Activated CD8-positive, alpha-beta T cell treated with anti-CD3 and anti-CD28 coated beads, Interleukin-2, amount 10 ng/mL, durations not matched to agents 7 days and 5 days (primary cell): Measurements from ENCODE around the gene HABP4. TPM values are rescaled to one million over a fixed set of nuclear protein-coding genes. Genes with fewer than 3 reads are reported as not detected.

Source experiments
- ATAC-seq: fragments of 150-1000 bp; cut with Tn5 transposase; one replicate; pipeline ENCODE4 v1.10.0; 2021; ENCODE audit warnings: moderate library complexity
- CTCF ChIA-PET: fragments of 350-600 bp; sonication (Branson Sonifier 250); formaldehyde crosslinking; loops from one replicate; lab custom pipeline; 2021; ENCODE audit warnings: antibody characterized with exemption; lab: Charles Lee
- POLR2A ChIA-PET: fragments of 350-600 bp; sonication (Branson Sonifier 250); formaldehyde crosslinking; loops from one replicate; lab custom pipeline; 2021; ENCODE audit warnings: antibody characterized with exemption; lab: Charles Lee
- DNase-seq: peaks from one replicate; pipeline ENCODE4 v3.0.0-alpha.2; 2020
- H3K27ac Mint-ChIP-seq: one replicate; pipeline ENCODE4 v1.8.0; 2021; ENCODE audit warnings: mild to moderate bottlenecking, mixed read lengths
- H3K27me3 Mint-ChIP-seq: one replicate; pipeline ENCODE4 v1.8.0; 2021; ENCODE audit warnings: low read depth, mixed read lengths
- H3K36me3 Mint-ChIP-seq: one replicate; pipeline ENCODE4 v1.8.0; 2021; ENCODE audit warnings: low read depth, mixed read lengths
- H3K4me1 Mint-ChIP-seq: one replicate; pipeline ENCODE4 v1.8.0; 2021; ENCODE audit warnings: low read depth, mixed read lengths
- H3K4me3 Mint-ChIP-seq: one replicate; pipeline ENCODE4 v1.8.0; 2021; ENCODE audit warnings: mild to moderate bottlenecking, mixed read lengths
- H3K9me3 Mint-ChIP-seq: one replicate; pipeline ENCODE4 v1.8.0; 2022; ENCODE audit warnings: mixed read lengths; ENCODE audit not compliant: insufficient read depth
- total RNA-seq, 2 experiments: library from RNA; stranded (reverse); gene quantifications; one replicate each; pipeline ENCODE4 v1.2.3, GENCODE V29; 2021

HABP4 gene
- total RNA-seq, 2 experiments from 2014 or later: 4.1 to 5.0 TPM

- Mint-ChIP-seq H3K27ac (no peak overlapping the region), H3K36me3 (no peaks in the 10 kb centered on the region), H3K4me3 (no peak overlapping the region), H3K27me3 (peaks cover 5% of the 10 kb centered on the region), H3K4me1 (peaks cover 2% of the 10 kb centered on the region), H3K9me3 (no peaks in the 10 kb centered on the region)
- DNase-seq: no peak
- POLR2A ChIA-PET: interaction anchor here (0.5 kb wide), 1 partner anchor 182 kb away, joined by 3 read pairs; no protein-coding TSS in a partner anchor
- ATAC-seq: no peak
- CTCF ChIA-PET: interaction anchor here (1.6 kb wide), 1 partner anchor 17 kb away, joined by 4 read pairs; no protein-coding TSS in a partner anchor
Measured at GRCh38 chr9:96514800-96515158, 64.8 kb downstream of the HABP4 start.

- H3K9me3 Mint-ChIP-seq: no peaks in the 10 kb centered on the region
- POLR2A ChIA-PET: no interaction called here
- no peaks in the 10 kb centered on the region for H3K36me3 Mint-ChIP-seq
- no peak overlapping the region for H3K4me3 Mint-ChIP-seq
- DNase-seq: no peak
- H3K27me3 Mint-ChIP-seq: peaks cover 5% of the 10 kb centered on the region
- H3K27ac Mint-ChIP-seq: no peak overlapping the region
- no peak for ATAC-seq
- no peaks in the 10 kb centered on the region for H3K4me1 Mint-ChIP-seq
- CTCF ChIA-PET: interaction anchor here (1.6 kb wide), 1 partner anchor 18 kb away, joined by 4 read pairs; no protein-coding TSS in a partner anchor
Measured at GRCh38 chr9:96515621-96516470, 65.9 kb downstream of the HABP4 start.

- Mint-ChIP-seq H3K27me3 (peaks cover 4% of the 10 kb centered on the region), H3K36me3 (no peaks in the 10 kb centered on the region), H3K9me3 (no peaks in the 10 kb centered on the region), H3K27ac (no peak overlapping the region), H3K4me3 (no peak overlapping the region), H3K4me1 (peaks cover 6% of the 10 kb centered on the region)
- CTCF ChIA-PET: no interaction called here
- POLR2A ChIA-PET: no interaction called here
- no peak for ATAC-seq
- no peak for DNase-seq
Measured at GRCh38 chr9:96519095-96519494, 69.1 kb downstream of the HABP4 start.

- DNase-seq (no peak), ATAC-seq (no peak)
- H3K9me3 Mint-ChIP-seq: no peaks in the 10 kb centered on the region
- peaks cover 6% of the 10 kb centered on the region for H3K4me1 Mint-ChIP-seq
- H3K4me3 Mint-ChIP-seq: no peak overlapping the region
- peaks cover 2% of the 10 kb centered on the region for H3K27me3 Mint-ChIP-seq
- no peak overlapping the region for H3K27ac Mint-ChIP-seq
- ChIA-PET CTCF (no interaction called here), POLR2A (no interaction called here)
- no peaks in the 10 kb centered on the region for H3K36me3 Mint-ChIP-seq
Measured at GRCh38 chr9:96519787-96520186, 69.8 kb downstream of the HABP4 start.

- Mint-ChIP-seq H3K27me3 (no peaks in the 10 kb centered on the region), H3K27ac (no peak overlapping the region), H3K36me3 (no peaks in the 10 kb centered on the region), H3K4me3 (no peak overlapping the region), H3K9me3 (no peaks in the 10 kb centered on the region), H3K4me1 (peaks cover 6% of the 10 kb centered on the region)
- ATAC-seq: no peak
- DNase-seq: no peak
- ChIA-PET POLR2A (no interaction called here), CTCF (interaction anchor here (1.1 to 1.7 kb wide), 3 partner anchors 11 to 44 kb away, joined by 3 to 5 read pairs (median 4); no protein-coding TSS in a partner anchor)
Measured at GRCh38 chr9:96522366-96522765, 72.4 kb downstream of the HABP4 start.

- H3K36me3 Mint-ChIP-seq: no peaks in the 10 kb centered on the region
- no peaks in the 10 kb centered on the region for H3K27me3 Mint-ChIP-seq
- no peak overlapping the region for H3K27ac Mint-ChIP-seq
- H3K4me3 Mint-ChIP-seq: no peak overlapping the region
- peaks cover 6% of the 10 kb centered on the region for H3K4me1 Mint-ChIP-seq
- no peak for DNase-seq
- POLR2A ChIA-PET: no interaction called here
- no peaks in the 10 kb centered on the region for H3K9me3 Mint-ChIP-seq
- no peak for ATAC-seq
- CTCF ChIA-PET: interaction anchor here (1.5 to 1.7 kb wide), 2 partner anchors 14 to 43 kb away, joined by 4 to 5 read pairs; no protein-coding TSS in a partner anchor
Measured at GRCh38 chr9:96523374-96523773, 73.4 kb downstream of the HABP4 start.

GRCh38 chr9:96524045-96524444 is 74.1 kb downstream of the HABP4 start:
- CTCF ChIA-PET: no interaction called here
- Mint-ChIP-seq H3K36me3 (no peaks in the 10 kb centered on the region), H3K4me3 (no peak overlapping the region), H3K9me3 (no peaks in the 10 kb centered on the region), H3K27me3 (no peaks in the 10 kb centered on the region), H3K4me1 (peaks cover 6% of the 10 kb centered on the region), H3K27ac (no peak overlapping the region)
- DNase-seq (no peak), ATAC-seq (no peak)
- POLR2A ChIA-PET: no interaction called here

GRCh38 chr9:96524764-96525163 is 74.8 kb downstream of the HABP4 start:
- DNase-seq (no peak), ATAC-seq (no peak)
- no peaks in the 10 kb centered on the region for H3K27me3 Mint-ChIP-seq
- no peaks in the 10 kb centered on the region for H3K36me3 Mint-ChIP-seq
- ChIA-PET POLR2A (no interaction called here), CTCF (no interaction called here)
- H3K27ac Mint-ChIP-seq: no peak overlapping the region
- H3K9me3 Mint-ChIP-seq: no peaks in the 10 kb centered on the region
- peaks cover 6% of the 10 kb centered on the region for H3K4me1 Mint-ChIP-seq
- no peak overlapping the region for H3K4me3 Mint-ChIP-seq

- H3K9me3 Mint-ChIP-seq: peaks cover 7% of the 10 kb centered on the region
- H3K27ac Mint-ChIP-seq: no peak overlapping the region
- no peaks in the 10 kb centered on the region for H3K4me1 Mint-ChIP-seq
- peaks cover 6% of the 10 kb centered on the region for H3K27me3 Mint-ChIP-seq
- POLR2A ChIA-PET: no interaction called here
- no peak overlapping the region for H3K4me3 Mint-ChIP-seq
- no peaks in the 10 kb centered on the region for H3K36me3 Mint-ChIP-seq
- DNase-seq: no peak
- ATAC-seq: no peak
- CTCF ChIA-PET: no interaction called here
Measured at GRCh38 chr9:96532173-96532572, 82.2 kb downstream of the HABP4 start.

GRCh38 chr9:96540106-96540505 is 90.1 kb downstream of the HABP4 start:
- ATAC-seq: no peak
- H3K27me3 Mint-ChIP-seq: peaks cover 2% of the 10 kb centered on the region

More at GRCh38 chr9:96540106-96540505, 90.1 kb downstream of the HABP4 start:
- ChIA-PET POLR2A (no interaction called here), CTCF (no interaction called here)
- Mint-ChIP-seq H3K4me3 (no peak overlapping the region), H3K4me1 (no peaks in the 10 kb centered on the region), H3K36me3 (no peaks in the 10 kb centered on the region), H3K9me3 (no peaks in the 10 kb centered on the region), H3K27ac (no peak overlapping the region)
- no peak for DNase-seq
